ENCODE results near the gene MRPL14.

MRPL14 gene

GRCh38 chr6:44078827-44079671, 48.2 kb downstream of the MRPL14 start:
- Histone ChIP-seq H3K36me3 (ENCODE audit: insufficient read depth, low read length) (no peaks in the 10 kb centered on the region), H3K27ac (no peak overlapping the region), H3K9me3 (ENCODE audit: low read depth, low read length) (no peaks in the 10 kb centered on the region), H3K9ac (ENCODE audit: insufficient read length) (no peak overlapping the region), H3K4me3 (no peak overlapping the region)
- no peak for TF ChIP-seq FOXP2 (optimal IDR thresholded peaks at IDR 0.05; ENCODE audit: control extremely low read depth, extremely low read length, insufficient read depth)
- no peak for TF ChIP-seq EZH2 (IDR thresholded peaks at IDR 0.05)
- DNase-seq (ENCODE audit: low read depth, low spot score) = peak; percentile 59

GRCh38 chr6:44078219-44078826, 48.9 kb downstream of the MRPL14 start:
- no peaks in the 10 kb centered on the region for H3K9me3 ChIP-seq (ENCODE audit: low read depth, low read length)
- TF ChIP-seq POLR2AphosphoS5 (IDR thresholded peaks at IDR 0.05; ENCODE audit: borderline replicate concordance, low read depth, low read length) = no peak
- no peak for TF ChIP-seq EZH2 (IDR thresholded peaks at IDR 0.05)
- TF ChIP-seq FOXP2 (optimal IDR thresholded peaks at IDR 0.05; ENCODE audit: control extremely low read depth, extremely low read length, insufficient read depth) = no peak
- H3K36me3 ChIP-seq (ENCODE audit: insufficient read depth, low read length) = no peaks in the 10 kb centered on the region
- H3K9ac ChIP-seq (ENCODE audit: insufficient read length) = no peak overlapping the region
- no peak for DNase-seq (ENCODE audit: low read depth, low spot score)
- H3K4me3 ChIP-seq = no peak overlapping the region
- peak overlapping the region; percentile 1; the same call in 1 of the 2 replicates for H3K27ac ChIP-seq

- H3K4me3 ChIP-seq = no peak overlapping the region
These were observed 49.9 kb downstream of the MRPL14 start for GRCh38 chr6:44077214-44077946.

GRCh38 chr6:44076356-44077213, 50.7 kb downstream of the MRPL14 start:
- TF ChIP-seq FOXP2 (optimal IDR thresholded peaks at IDR 0.05; ENCODE audit: control extremely low read depth, extremely low read length, insufficient read depth) (no peak), EZH2 (IDR thresholded peaks at IDR 0.05) (no peak), POLR2AphosphoS5 (IDR thresholded peaks at IDR 0.05; ENCODE audit: borderline replicate concordance, low read depth, low read length) (no peak)
- no peak overlapping the region for H3K4me3 ChIP-seq
- H3K9me3 ChIP-seq (ENCODE audit: low read depth, low read length) = no peaks in the 10 kb centered on the region
- H3K9ac ChIP-seq (ENCODE audit: insufficient read length) = no peak overlapping the region
- H3K27ac ChIP-seq = no peak overlapping the region
- DNase-seq (ENCODE audit: low read depth, low spot score) = no peak
- no peaks in the 10 kb centered on the region for H3K36me3 ChIP-seq (ENCODE audit: insufficient read depth, low read length)

More at GRCh38 chr6:44077214-44077946, 49.9 kb downstream of the MRPL14 start:
- TF ChIP-seq POLR2AphosphoS5 (IDR thresholded peaks at IDR 0.05; ENCODE audit: borderline replicate concordance, low read depth, low read length) = no peak
- no peak for TF ChIP-seq FOXP2 (optimal IDR thresholded peaks at IDR 0.05; ENCODE audit: control extremely low read depth, extremely low read length, insufficient read depth)
- TF ChIP-seq EZH2 (IDR thresholded peaks at IDR 0.05) = no peak
- DNase-seq (ENCODE audit: low read depth, low spot score) = no peak
- Histone ChIP-seq H3K9ac (ENCODE audit: insufficient read length) (peak overlapping the region; percentile 12), H3K36me3 (ENCODE audit: insufficient read depth, low read length) (no peaks in the 10 kb centered on the region), H3K9me3 (ENCODE audit: low read depth, low read length) (no peaks in the 10 kb centered on the region), H3K27ac (peak overlapping the region; percentile 1; the same call in 1 of the 2 replicates)

- H3K36me3 ChIP-seq (ENCODE audit: insufficient read depth, low read length) = no peaks in the 10 kb centered on the region
- H3K9ac ChIP-seq (ENCODE audit: insufficient read length) = no peak overlapping the region
- DNase-seq (ENCODE audit: low read depth, low spot score) = no peak
- H3K9me3 ChIP-seq (ENCODE audit: low read depth, low read length) = no peaks in the 10 kb centered on the region
- TF ChIP-seq EZH2 (IDR thresholded peaks at IDR 0.05) (no peak), POLR2AphosphoS5 (IDR thresholded peaks at IDR 0.05; ENCODE audit: borderline replicate concordance, low read depth, low read length) (no peak), FOXP2 (optimal IDR thresholded peaks at IDR 0.05; ENCODE audit: control extremely low read depth, extremely low read length, insufficient read depth) (no peak)
- H3K4me3 ChIP-seq = no peak overlapping the region
- H3K27ac ChIP-seq = no peak overlapping the region
These were observed 51.5 kb downstream of the MRPL14 start for GRCh38 chr6:44075647-44076355.

- no peaks in the 10 kb centered on the region for H3K36me3 ChIP-seq (ENCODE audit: insufficient read depth, low read length)
- H3K27ac ChIP-seq = peak overlapping the region; percentile 82
- H3K9ac ChIP-seq (ENCODE audit: insufficient read length) = peak overlapping the region; percentile 36
- DNase-seq (ENCODE audit: low read depth, low spot score) = no peak
- TF ChIP-seq POLR2AphosphoS5 (IDR thresholded peaks at IDR 0.05; ENCODE audit: borderline replicate concordance, low read depth, low read length) (no peak), FOXP2 (optimal IDR thresholded peaks at IDR 0.05; ENCODE audit: control extremely low read depth, extremely low read length, insufficient read depth) (no peak), EZH2 (IDR thresholded peaks at IDR 0.05) (no peak)
- no peak overlapping the region for H3K4me3 ChIP-seq
- no peaks in the 10 kb centered on the region for H3K9me3 ChIP-seq (ENCODE audit: low read depth, low read length)
These were observed 52.2 kb downstream of the MRPL14 start for GRCh38 chr6:44074813-44075646.
